ENCODE data around the gene DGKE.
A peak's percentile ranks its signal among the peaks of the same experiment; 100 is the strongest.

DGKE gene

GRCh38 chr17:56910509-56911235 lies 76.7 kb downstream of the DGKE start:
- H2BK15ac ChIP-seq (replicated peaks; ENCODE audit: low read depth), result no peak overlapping the region
- H2AK5ac ChIP-seq (ENCODE audit: low read length), result no peak overlapping the region
- no peaks in the 10 kb centered on the region for H3K79me1 ChIP-seq (ENCODE audit: low read length)
- H4K8ac ChIP-seq (ENCODE audit: low read depth, low read length), result no peak overlapping the region
- H2BK5ac ChIP-seq (ENCODE audit: low read length), result no peak overlapping the region
- no peak overlapping the region for H3K4ac ChIP-seq (ENCODE audit: low read depth, low read length)
- DNase-seq, result no peak
- H3K4me2 ChIP-seq (ENCODE audit: low read length), result no peak overlapping the region
- no peak overlapping the region for H3K4me3 ChIP-seq (ENCODE audit: low read length)
- H3K36me3 ChIP-seq (ENCODE audit: control insufficient read depth, insufficient read depth, low read length), result no peaks in the 10 kb centered on the region
- no peaks in the 10 kb centered on the region for H3K4me1 ChIP-seq (ENCODE audit: control insufficient read depth, low read depth, low read length)
- H3K18ac ChIP-seq (ENCODE audit: low read length), result no peak overlapping the region
- no peaks in the 10 kb centered on the region for H3K79me2 ChIP-seq (ENCODE audit: control insufficient read depth, insufficient read depth, low read length)
- H3K23ac ChIP-seq (ENCODE audit: low read length), result no peak overlapping the region
- H2BK120ac ChIP-seq (ENCODE audit: low read depth, low read length), result no peak overlapping the region
- no peak overlapping the region for H3K27ac ChIP-seq (ENCODE audit: low read depth, low read length)
- H3K9ac ChIP-seq (ENCODE audit: low read length), result no peak overlapping the region
- no peak overlapping the region for H4K5ac ChIP-seq (ENCODE audit: low read length)
- peaks cover 4% of the 10 kb centered on the region for H3K27me3 ChIP-seq (ENCODE audit: insufficient read depth, low read length, poor library complexity)
- H3K56ac ChIP-seq (ENCODE audit: low read length), result no peak overlapping the region
- WGBS (ENCODE audit: extremely low coverage, insufficient coverage, low lambda C conversion rate), result no CpG with 5 or more reads among the region's 7 CpGs

GRCh38 chr17:56912105-56912999 lies 78.4 kb downstream of the DGKE start:
- no CpG with 5 or more reads among the region's 21 CpGs for WGBS (ENCODE audit: extremely low coverage, insufficient coverage, low lambda C conversion rate)

GRCh38 chr17:56913000-56913311 lies 79.0 kb downstream of the DGKE start:
- Histone ChIP-seq H4K5ac (ENCODE audit: low read length) (no peak overlapping the region), H3K27me3 (ENCODE audit: insufficient read depth, low read length, poor library complexity) (peaks cover 4% of the 10 kb centered on the region), H3K56ac (ENCODE audit: low read length) (no peak overlapping the region), H3K9ac (ENCODE audit: low read length) (no peak overlapping the region), H3K4ac (ENCODE audit: low read depth, low read length) (no peak overlapping the region), H3K79me1 (ENCODE audit: low read length) (no peaks in the 10 kb centered on the region), H2AK5ac (ENCODE audit: low read length) (no peak overlapping the region), H3K79me2 (ENCODE audit: control insufficient read depth, insufficient read depth, low read length) (no peaks in the 10 kb centered on the region), H3K23ac (ENCODE audit: low read length) (no peak overlapping the region), H3K18ac (ENCODE audit: low read length) (no peak overlapping the region), H3K27ac (ENCODE audit: low read depth, low read length) (no peak overlapping the region), H2BK5ac (ENCODE audit: low read length) (no peak overlapping the region), H3K36me3 (ENCODE audit: control insufficient read depth, insufficient read depth, low read length) (no peaks in the 10 kb centered on the region), H3K4me3 (ENCODE audit: low read length) (no peak overlapping the region), H3K4me2 (ENCODE audit: low read length) (no peak overlapping the region), H4K8ac (ENCODE audit: low read depth, low read length) (no peak overlapping the region), H2BK120ac (ENCODE audit: low read depth, low read length) (no peak overlapping the region), H2BK15ac (replicated peaks; ENCODE audit: low read depth) (no peak overlapping the region), H3K4me1 (ENCODE audit: control insufficient read depth, low read depth, low read length) (no peaks in the 10 kb centered on the region)
- no CpG with 5 or more reads among the region's 7 CpGs for WGBS (ENCODE audit: extremely low coverage, insufficient coverage, low lambda C conversion rate)
- no peak for DNase-seq

More at GRCh38 chr17:56912105-56912999, 78.4 kb downstream of the DGKE start:
- Histone ChIP-seq H3K4me2 (ENCODE audit: low read length) (no peak overlapping the region), H3K79me2 (ENCODE audit: control insufficient read depth, insufficient read depth, low read length) (no peaks in the 10 kb centered on the region), H3K79me1 (ENCODE audit: low read length) (no peaks in the 10 kb centered on the region), H3K4ac (ENCODE audit: low read depth, low read length) (no peak overlapping the region), H2AK5ac (ENCODE audit: low read length) (no peak overlapping the region), H3K27me3 (ENCODE audit: insufficient read depth, low read length, poor library complexity) (peaks cover 4% of the 10 kb centered on the region), H3K4me1 (ENCODE audit: control insufficient read depth, low read depth, low read length) (no peaks in the 10 kb centered on the region), H3K4me3 (ENCODE audit: low read length) (no peak overlapping the region), H2BK15ac (replicated peaks; ENCODE audit: low read depth) (no peak overlapping the region), H2BK120ac (ENCODE audit: low read depth, low read length) (no peak overlapping the region), H3K23ac (ENCODE audit: low read length) (no peak overlapping the region), H3K27ac (ENCODE audit: low read depth, low read length) (no peak overlapping the region), H3K56ac (ENCODE audit: low read length) (no peak overlapping the region), H3K9ac (ENCODE audit: low read length) (no peak overlapping the region), H3K36me3 (ENCODE audit: control insufficient read depth, insufficient read depth, low read length) (no peaks in the 10 kb centered on the region), H4K5ac (ENCODE audit: low read length) (no peak overlapping the region), H2BK5ac (ENCODE audit: low read length) (no peak overlapping the region), H4K8ac (ENCODE audit: low read depth, low read length) (no peak overlapping the region), H3K18ac (ENCODE audit: low read length) (no peak overlapping the region)
- DNase-seq, result no peak

GRCh38 chr17:56913353-56913866 lies 79.5 kb downstream of the DGKE start:
- no peaks in the 10 kb centered on the region for H3K79me1 ChIP-seq (ENCODE audit: low read length)
- H3K27me3 ChIP-seq (ENCODE audit: insufficient read depth, low read length, poor library complexity), result peaks cover 4% of the 10 kb centered on the region
- no peaks in the 10 kb centered on the region for H3K79me2 ChIP-seq (ENCODE audit: control insufficient read depth, insufficient read depth, low read length)
- H2AK5ac ChIP-seq (ENCODE audit: low read length), result no peak overlapping the region
- H4K5ac ChIP-seq (ENCODE audit: low read length), result no peak overlapping the region
- H3K4me3 ChIP-seq (ENCODE audit: low read length), result peak overlapping the region; percentile 51
- no peaks in the 10 kb centered on the region for H3K36me3 ChIP-seq (ENCODE audit: control insufficient read depth, insufficient read depth, low read length)
- no peaks in the 10 kb centered on the region for H3K4me1 ChIP-seq (ENCODE audit: control insufficient read depth, low read depth, low read length)
- H3K4ac ChIP-seq (ENCODE audit: low read depth, low read length), result no peak overlapping the region
- peak; percentile 35 for DNase-seq
- peak overlapping the region; percentile 79 for H3K9ac ChIP-seq (ENCODE audit: low read length)
- H3K27ac ChIP-seq (ENCODE audit: low read depth, low read length), result no peak overlapping the region
- H3K23ac ChIP-seq (ENCODE audit: low read length), result no peak overlapping the region
- H4K8ac ChIP-seq (ENCODE audit: low read depth, low read length), result no peak overlapping the region
- H2BK120ac ChIP-seq (ENCODE audit: low read depth, low read length), result no peak overlapping the region
- no CpG with 5 or more reads among the region's 44 CpGs for WGBS (ENCODE audit: extremely low coverage, insufficient coverage, low lambda C conversion rate)
- peak overlapping the region; percentile 92 for H3K56ac ChIP-seq (ENCODE audit: low read length)
- H2BK5ac ChIP-seq (ENCODE audit: low read length), result no peak overlapping the region
- H3K4me2 ChIP-seq (ENCODE audit: low read length), result peak overlapping the region; percentile 78
- no peak overlapping the region for H2BK15ac ChIP-seq (replicated peaks; ENCODE audit: low read depth)
- H3K18ac ChIP-seq (ENCODE audit: low read length), result no peak overlapping the region

- WGBS (ENCODE audit: extremely low coverage, insufficient coverage, low lambda C conversion rate), result no CpG with 5 or more reads among the region's 58 CpGs
- no peak within 1 kb of the TSS for H2BK120ac ChIP-seq (ENCODE audit: low read depth, low read length)
- no peak within 1 kb of the TSS for H2BK15ac ChIP-seq (replicated peaks; ENCODE audit: low read depth)
- H3K23ac ChIP-seq (ENCODE audit: low read length), result no peak within 1 kb of the TSS
- no peak within 1 kb of the TSS for H2BK5ac ChIP-seq (ENCODE audit: low read length)
- no peak within 1 kb of the TSS for H4K5ac ChIP-seq (ENCODE audit: low read length)
- peaks cover 4% of the 10 kb centered on the region for H3K27me3 ChIP-seq (ENCODE audit: insufficient read depth, low read length, poor library complexity)
- H4K8ac ChIP-seq (ENCODE audit: low read depth, low read length), result no peak within 1 kb of the TSS
- peak; percentile 90 for DNase-seq
- peak within 1 kb of the TSS; percentile 92 for H3K56ac ChIP-seq (ENCODE audit: low read length)
- H3K9ac ChIP-seq (ENCODE audit: low read length), result peak within 1 kb of the TSS; percentile 79
- H3K4me2 ChIP-seq (ENCODE audit: low read length), result peak within 1 kb of the TSS; percentile 78
- H3K4ac ChIP-seq (ENCODE audit: low read depth, low read length), result peak within 1 kb of the TSS; percentile 39
- no peaks in the 10 kb centered on the region for H3K4me1 ChIP-seq (ENCODE audit: control insufficient read depth, low read depth, low read length)
- no peaks in the 10 kb centered on the region for H3K79me1 ChIP-seq (ENCODE audit: low read length)
- H3K27ac ChIP-seq (ENCODE audit: low read depth, low read length), result no peak within 1 kb of the TSS
- peak within 1 kb of the TSS; percentile 57 for H3K4me3 ChIP-seq (ENCODE audit: low read length)
- H3K79me2 ChIP-seq (ENCODE audit: control insufficient read depth, insufficient read depth, low read length), result no peaks in the 10 kb centered on the region
- H3K36me3 ChIP-seq (ENCODE audit: control insufficient read depth, insufficient read depth, low read length), result no peaks in the 10 kb centered on the region
- no peak within 1 kb of the TSS for H2AK5ac ChIP-seq (ENCODE audit: low read length)
- peak within 1 kb of the TSS; percentile 72 for H3K18ac ChIP-seq (ENCODE audit: low read length)
Observed at GRCh38 chr17:56913867-56914580, 80.1 kb downstream of the DGKE start, which contains the start of gene TRIM25. TSS of gene TRIM25 (minus strand) at chr17:56914049. CDS start at chr17:56913988, 61 bp downstream.
